Lung (tissue), 12 donors: ENCODE results near the gene RHOG. TPM values are rescaled to one million over a fixed set of nuclear protein-coding genes. Genes with fewer than 3 reads are reported as not detected.
A peak's percentile ranks its signal among the peaks of the same experiment; 100 is the strongest.

Experiments used
- ATAC-seq: fragments of 200-7000 bp; cut with Tn5 transposase; one replicate; pipeline ENCODE4 v1.9.1; 2020; ENCODE audit warnings: moderate number of reproducible peaks; ENCODE audit not compliant: insufficient read depth, low FRiP score
- DNase-seq, 3 donors: peaks; one replicate each; pipeline ENCODE4 v3.0.0-alpha.2; 2013 to 2017
- H3K27ac ChIP-seq, 2 donors: one replicate each; pipeline ENCODE4 v1.5.1; 2013; ENCODE audit warnings: mild to moderate bottlenecking in 2 of 2, moderate library complexity in 2 of 2, control low read depth in 1 of 2, inconsistent platforms in 1 of 2, low read depth in 1 of 2, low read length in 1 of 2
- H3K27me3 ChIP-seq, 3 donors: one replicate each; pipeline ENCODE4 v1.5.1; 2013; ENCODE audit warnings: low read length in 2 of 3; ENCODE audit not compliant: control insufficient read depth in 3 of 3, insufficient read depth in 3 of 3
- H3K36me3 ChIP-seq, 4 donors: one replicate each; pipeline ENCODE4 v1.5.1; 2013; ENCODE audit warnings: low read length in 4 of 4, mild to moderate bottlenecking in 1 of 4, moderate library complexity in 1 of 4; ENCODE audit not compliant: control insufficient read depth in 4 of 4, insufficient read depth in 4 of 4
- H3K4me1 ChIP-seq, 5 donors: one replicate each; pipeline ENCODE4 v1.5.1; 2013; ENCODE audit warnings: low read length in 5 of 5, mild to moderate bottlenecking in 2 of 5, moderate library complexity in 1 of 5; ENCODE audit not compliant: control insufficient read depth in 5 of 5, insufficient read depth in 5 of 5
- H3K4me3 ChIP-seq: one replicate; pipeline ENCODE4 v1.5.1; 2013; ENCODE audit warnings: mild to moderate bottlenecking, control low read depth, moderate library complexity
- H3K9ac ChIP-seq, 2 donors: one replicate each; pipeline ENCODE4 v1.5.1; 2013; ENCODE audit warnings: low read length in 2 of 2, control low read depth in 1 of 2; ENCODE audit not compliant: insufficient read depth in 1 of 2
- H3K9me3 ChIP-seq, 4 donors: one replicate each; pipeline ENCODE4 v1.5.1; 2013; ENCODE audit warnings: low read length in 3 of 4, mild to moderate bottlenecking in 1 of 4, moderate library complexity in 1 of 4; ENCODE audit not compliant: control insufficient read depth in 4 of 4, insufficient read depth in 3 of 4
- WGBS, 2 donors: extraction: QIAGEN DNeasy Blood & Tissue Kit; methylation state at CpG; one replicate each; pipeline ENCODE4 v1.1.7; 2013; 5-methylcytosine and 5-hydroxymethylcytosine counted together
- polyA plus RNA-seq, 2 donors: library from polyadenylated mRNA; stranded (reverse); fragments of 200-250 nt; gene quantifications; one replicate each; pipeline ENCODE4 v1.2.1, GENCODE V29; 2013
- total RNA-seq, 2 donors: library from RNA; depleted of rRNA in 1 of 2; stranded (reverse); fragments of >200 nt in 1 of 2; gene quantifications; one replicate each; pipeline ENCODE4 v1.2.1, GENCODE V29; 2014 to 2021
- TF ChIP-seq, protein P1 (sequence below): IDR thresholded peaks from 2 replicates; pipeline ENCODE4 v1.5.1; 2012; ENCODE audit warnings: mild to moderate bottlenecking; ENCODE audit errors: control extremely low read depth, extremely low read depth
- donor health status: control.
- donor health status: control.
- donor health status: Bipolar disorder and iron deficiency.
- donor health status: healthy.
- donor health status: DM: yes; HTN: yes; CAD: no.

Gene RHOG
- total and polyA plus RNA-seq, 4 donors = 15.4 to 287 (median 82.6) TPM

DNA sequence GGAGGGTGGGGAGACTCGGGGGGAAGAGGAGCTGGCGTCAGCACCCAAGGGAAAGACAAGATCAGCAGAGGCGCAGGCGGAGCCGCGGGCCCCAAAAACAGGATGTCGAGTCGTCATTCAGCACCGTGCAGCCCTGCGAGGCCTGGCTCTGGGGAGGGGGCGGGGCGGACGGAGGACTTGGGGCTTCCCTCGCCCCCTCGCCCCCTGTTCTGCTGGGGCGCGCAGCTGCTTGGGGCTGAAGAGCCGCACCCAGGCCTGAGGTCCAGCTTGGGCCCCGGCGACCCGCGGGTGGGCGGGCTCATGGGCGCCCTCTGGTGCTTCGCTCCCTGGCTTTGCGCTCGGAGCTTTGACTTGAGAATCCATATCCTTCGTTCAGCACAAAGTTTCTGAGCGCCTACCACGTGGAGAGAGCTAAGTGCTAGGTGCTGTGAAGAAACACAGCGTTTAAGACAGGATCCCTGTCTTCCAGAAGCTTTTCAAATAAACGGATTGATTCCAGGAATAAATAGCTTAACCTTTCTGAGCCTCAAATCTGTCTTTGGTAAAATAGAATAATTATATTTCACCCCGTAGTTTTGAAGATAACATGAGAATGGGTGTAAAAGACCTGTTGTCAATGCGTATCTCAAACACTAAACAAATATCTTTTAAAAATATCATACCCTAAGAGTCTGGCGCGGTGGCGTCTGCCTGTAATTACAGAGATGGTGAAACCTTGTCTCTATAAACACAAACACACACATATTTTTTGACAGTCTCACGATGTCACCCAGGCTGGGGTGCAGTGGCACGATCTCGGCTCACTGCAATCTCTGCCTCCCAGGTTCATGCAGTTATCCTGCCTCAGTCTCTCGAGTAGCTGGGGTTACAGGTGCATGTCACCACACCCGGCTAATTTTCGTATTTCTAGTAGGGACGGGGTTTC, 929 bp upstream of the RHOG start:
- Histone ChIP-seq H3K27ac (peak overlapping the region; percentile 58 to 100), H3K27me3 (no peaks in the 10 kb centered on the region), H3K4me1 (peaks cover 10 to 24% (median 14%) of the 10 kb centered on the region in 5 donors), H3K9me3 (no peaks in the 10 kb centered on the region), H3K36me3 (no peaks in the 10 kb centered on the region), H3K4me3 (peak overlapping the region; percentile 62), H3K9ac (peak overlapping the region; percentile 46 to 47)
- ATAC-seq = peak; percentile 78
- 22 to 26% methylated on average over 39 to 44 of the region's 44 CpGs for WGBS, 2 donors
- DNase-seq = peak; percentile 86 to 89 (median 86)
- TF ChIP-seq, protein P1, sequence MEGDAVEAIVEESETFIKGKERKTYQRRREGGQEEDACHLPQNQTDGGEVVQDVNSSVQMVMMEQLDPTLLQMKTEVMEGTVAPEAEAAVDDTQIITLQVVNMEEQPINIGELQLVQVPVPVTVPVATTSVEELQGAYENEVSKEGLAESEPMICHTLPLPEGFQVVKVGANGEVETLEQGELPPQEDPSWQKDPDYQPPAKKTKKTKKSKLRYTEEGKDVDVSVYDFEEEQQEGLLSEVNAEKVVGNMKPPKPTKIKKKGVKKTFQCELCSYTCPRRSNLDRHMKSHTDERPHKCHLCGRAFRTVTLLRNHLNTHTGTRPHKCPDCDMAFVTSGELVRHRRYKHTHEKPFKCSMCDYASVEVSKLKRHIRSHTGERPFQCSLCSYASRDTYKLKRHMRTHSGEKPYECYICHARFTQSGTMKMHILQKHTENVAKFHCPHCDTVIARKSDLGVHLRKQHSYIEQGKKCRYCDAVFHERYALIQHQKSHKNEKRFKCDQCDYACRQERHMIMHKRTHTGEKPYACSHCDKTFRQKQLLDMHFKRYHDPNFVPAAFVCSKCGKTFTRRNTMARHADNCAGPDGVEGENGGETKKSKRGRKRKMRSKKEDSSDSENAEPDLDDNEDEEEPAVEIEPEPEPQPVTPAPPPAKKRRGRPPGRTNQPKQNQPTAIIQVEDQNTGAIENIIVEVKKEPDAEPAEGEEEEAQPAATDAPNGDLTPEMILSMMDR = peak; percentile 70

DNA sequence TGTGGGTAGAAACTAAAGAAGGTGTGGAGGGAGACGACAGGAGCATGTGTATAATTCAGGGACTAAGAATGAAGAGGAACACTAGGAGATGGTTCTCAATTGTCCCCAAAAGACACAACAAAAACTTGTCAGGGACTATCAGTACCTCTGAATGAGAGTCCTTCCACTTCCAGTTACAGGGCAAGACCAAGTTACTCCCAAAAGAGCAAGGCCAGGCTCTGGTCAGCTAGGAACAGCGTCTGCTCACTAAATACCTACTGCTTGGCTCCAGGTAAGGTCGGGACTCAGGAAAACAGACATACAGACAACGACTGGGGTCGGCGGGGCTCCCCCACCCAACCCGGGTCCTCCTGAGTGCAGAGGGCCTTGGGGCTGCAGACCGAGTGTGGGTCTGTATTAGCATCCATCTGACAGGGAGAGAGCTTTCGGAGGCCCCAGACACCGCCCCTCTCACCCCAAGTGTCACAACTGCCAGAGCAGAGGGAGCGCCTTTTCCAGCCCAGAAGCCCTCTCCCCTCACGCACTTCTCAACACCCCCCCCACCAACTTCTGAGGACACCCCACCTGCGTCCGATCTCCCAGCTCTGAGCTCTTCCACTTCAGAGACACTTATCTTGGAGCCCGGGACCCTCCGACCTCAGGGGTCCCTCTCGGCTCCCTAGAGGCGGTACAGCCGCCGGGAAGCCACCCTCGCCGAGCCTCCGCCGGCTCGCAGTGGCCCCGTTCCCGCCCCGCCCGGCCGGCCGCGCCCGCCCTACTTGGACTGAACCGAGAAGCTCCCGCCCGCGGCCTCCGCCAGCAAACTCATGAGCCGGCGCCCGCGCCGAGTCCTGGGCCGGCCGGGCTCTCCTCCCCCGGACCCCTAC, 522 bp downstream of the RHOG start:
- peak overlapping the region; percentile 76 for H3K4me3 ChIP-seq
- peak; percentile 8 for ATAC-seq
- TF ChIP-seq, protein P1 = no peak
- DNase-seq = peak in 1 of 3 donors; percentile 19
- peaks cover 13 to 35% (median 23%) of the 10 kb centered on the region in 5 donors for H3K4me1 ChIP-seq
- peak overlapping the region; percentile 76 to 94 for H3K27ac ChIP-seq
- no peaks in the 10 kb centered on the region for H3K27me3 ChIP-seq
- H3K36me3 ChIP-seq = no peaks in the 10 kb centered on the region
- peak overlapping the region; percentile 16 to 29 for H3K9ac ChIP-seq
- no peaks in the 10 kb centered on the region for H3K9me3 ChIP-seq
- 0 to 2% methylated on average over 46 of the region's 46 CpGs for WGBS, 2 donors

DNA sequence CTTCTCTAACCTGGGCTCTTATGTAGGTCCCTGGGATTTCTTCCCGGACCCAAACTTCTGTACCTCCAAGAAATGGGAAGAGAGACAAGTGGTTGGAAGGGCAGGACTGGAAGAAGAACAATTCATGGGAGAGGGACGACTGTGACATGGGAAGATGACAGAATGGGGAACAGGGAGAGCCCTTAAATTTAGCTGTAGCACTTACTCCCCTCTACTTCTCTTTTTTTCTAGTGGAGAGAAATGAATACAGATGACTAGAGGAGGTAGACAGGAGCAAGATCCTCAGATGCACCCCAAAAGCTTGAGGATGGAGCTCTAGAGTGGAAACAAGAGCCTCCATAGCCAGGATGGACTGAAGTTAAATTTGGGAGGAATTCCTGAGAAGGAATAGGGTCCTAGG, 2.3 kb downstream of the RHOG start:
- 51 to 68% methylated on average over 2 of the region's 2 CpGs for WGBS, 2 donors
- Histone ChIP-seq H3K4me3 (no peak overlapping the region), H3K9ac (no peak overlapping the region), H3K27ac (peak overlapping the region; percentile 23 to 94), H3K4me1 (peaks cover 20 to 44% (median 24%) of the 10 kb centered on the region in 5 donors), H3K9me3 (no peaks in the 10 kb centered on the region), H3K36me3 (peaks cover 0 to 4% (median under 1%) of the 10 kb centered on the region in 4 donors), H3K27me3 (no peaks in the 10 kb centered on the region)
- DNase-seq (no peak), ATAC-seq (no peak)
- TF ChIP-seq, protein P1 = no peak
